Natural killer cell (primary cell): Measurements from ENCODE around the gene IL17C. TPM values are rescaled to one million over a fixed set of nuclear protein-coding genes. Genes with fewer than 3 reads are reported as not detected.
"Not testable (repeated sequence)": the region's sequence is repeated elsewhere in the genome, so short reads cannot be mapped to it uniquely, and the experiment has no call there.

ENCODE experiments used
- ATAC-seq, 3 donors: fragments of 150-1000 bp in 2 of 3; fragments of 200-7000 bp in 1 of 3; cut with Tn5 transposase; 1 replicate in 1 of 3; 2 replicates in 2 of 3; pipeline ENCODE4 v1.10.0; 2021; ENCODE audit warnings: mild to moderate bottlenecking in 2 of 3, moderate library complexity in 2 of 3
- DNase-seq, 2 donors: peaks; one replicate each; pipeline versions ENCODE4 v3.0.0 to v3.0.0-alpha.2; 2013 to 2021; ENCODE audit warnings: mixed read lengths in 1 of 2
- H3K27ac ChIP-seq: one replicate; pipeline ENCODE4 v1.5.1; 2013; ENCODE audit warnings: mild to moderate bottlenecking, low read length
- H3K27me3 ChIP-seq: one replicate; pipeline ENCODE4 v1.6.1; 2013; ENCODE audit warnings: low read length; ENCODE audit not compliant: control insufficient read depth, insufficient read depth
- H3K36me3 ChIP-seq: one replicate; pipeline ENCODE4 v1.6.1; 2013; ENCODE audit warnings: low read length; ENCODE audit not compliant: control insufficient read depth, insufficient read depth
- H3K4me1 ChIP-seq: one replicate; pipeline ENCODE4 v1.6.1; 2013; ENCODE audit warnings: low read length; ENCODE audit not compliant: control insufficient read depth, insufficient read depth
- H3K4me3 ChIP-seq: one replicate; pipeline ENCODE4 v1.5.1; 2013; ENCODE audit warnings: low read length
- H3K9me3 ChIP-seq: one replicate; pipeline ENCODE4 v1.6.1; 2013; ENCODE audit warnings: low read length; ENCODE audit not compliant: control insufficient read depth, insufficient read depth
- H3K27ac Mint-ChIP-seq, 2 donors: one replicate each; pipeline ENCODE4 v1.8.0; 2022; ENCODE audit warnings: mild to moderate bottlenecking in 2 of 2, mixed read lengths in 2 of 2, moderate library complexity in 1 of 2
- H3K27me3 Mint-ChIP-seq, 2 donors: one replicate each; pipeline ENCODE4 v1.8.0; 2022; ENCODE audit warnings: low read depth in 2 of 2, mixed read lengths in 2 of 2
- H3K36me3 Mint-ChIP-seq: one replicate; pipeline ENCODE4 v1.8.0; 2022; ENCODE audit warnings: mixed read lengths
- H3K4me1 Mint-ChIP-seq, 2 donors: one replicate each; pipeline ENCODE4 v1.8.0; 2022; ENCODE audit warnings: mixed read lengths in 2 of 2
- H3K4me3 Mint-ChIP-seq: one replicate; pipeline ENCODE4 v1.8.0; 2022; ENCODE audit warnings: mild to moderate bottlenecking, moderate library complexity, mixed read lengths
- H3K9me3 Mint-ChIP-seq, 2 donors: one replicate each; pipeline ENCODE4 v1.8.0; 2022; ENCODE audit warnings: mixed read lengths in 2 of 2
- WGBS: methylation state at CpG from one replicate; pipeline ENCODE4 v1.1.7; 2013; ENCODE audit warnings: missing lambda C conversion rate; ENCODE audit not compliant: insufficient coverage; 5-methylcytosine and 5-hydroxymethylcytosine counted together
- intact Hi-C: fragments of 100-400 bp; cut with micrococcal nuclease; formaldehyde crosslinking; loops from one replicate; pipeline ENCODE4 v1.14.2; 2022
- total RNA-seq, 4 donors: library from RNA; stranded (reverse); fragments of 120-200 nt in 1 of 4; gene quantifications; one replicate each; pipeline versions ENCODE4 v1.2.3 to v1.2.4, GENCODE V29; 2013 to 2022
- TF ChIP-seq, protein P1 (sequence below): fragments of 200-600 bp; IDR thresholded peaks from one replicate; pipeline ENCODE4 v1.8.0; 2022; ENCODE audit warnings: antibody characterized with exemption

Gene IL17C
- total RNA-seq, 3 donors from 2014 or later (not counting 1 experiment from before 2014, with no cell fraction given): 0.61 to 3.0 (median 1.2) TPM

DNA sequence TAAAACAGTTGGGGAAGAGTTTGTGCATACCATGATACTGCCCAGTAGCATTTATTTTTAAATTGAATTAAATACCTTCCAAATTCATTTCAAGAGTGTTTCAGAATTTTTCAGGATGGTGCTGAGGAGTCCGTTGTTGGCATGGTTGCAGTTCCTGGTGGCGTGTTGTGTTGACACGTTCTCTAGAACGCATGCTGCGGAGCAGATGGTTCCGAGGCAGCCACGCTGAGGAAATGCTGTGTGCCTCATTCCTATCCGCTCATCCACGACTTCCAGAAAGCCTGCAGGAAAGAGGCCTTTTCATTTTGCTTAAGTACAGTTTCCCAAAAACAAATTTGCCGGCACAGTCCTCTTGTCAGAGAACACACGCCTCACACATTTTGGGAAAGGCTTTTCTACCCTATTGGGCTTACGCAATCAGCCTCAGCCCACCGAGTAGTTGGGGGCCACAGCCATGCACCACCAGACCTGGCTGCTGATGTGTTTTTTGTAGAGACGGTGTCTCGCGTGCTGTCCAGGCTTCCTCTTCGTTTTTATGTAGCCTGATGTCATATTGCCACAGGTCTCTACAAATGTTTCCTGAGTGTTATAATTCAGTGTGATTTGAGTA, 32.1 kb upstream of the IL17C start:
- intact Hi-C loops: no loop called here

GRCh38 chr16:88608076-88608475, 30.3 kb upstream of the IL17C start:
- H3K9me3 Mint-ChIP-seq: no peaks in the 10 kb centered on the region
- 83% methylated on average over 5 of the region's 6 CpGs for WGBS
- no peaks in the 10 kb centered on the region for H3K27me3 Mint-ChIP-seq
- TF ChIP-seq, protein P1, sequence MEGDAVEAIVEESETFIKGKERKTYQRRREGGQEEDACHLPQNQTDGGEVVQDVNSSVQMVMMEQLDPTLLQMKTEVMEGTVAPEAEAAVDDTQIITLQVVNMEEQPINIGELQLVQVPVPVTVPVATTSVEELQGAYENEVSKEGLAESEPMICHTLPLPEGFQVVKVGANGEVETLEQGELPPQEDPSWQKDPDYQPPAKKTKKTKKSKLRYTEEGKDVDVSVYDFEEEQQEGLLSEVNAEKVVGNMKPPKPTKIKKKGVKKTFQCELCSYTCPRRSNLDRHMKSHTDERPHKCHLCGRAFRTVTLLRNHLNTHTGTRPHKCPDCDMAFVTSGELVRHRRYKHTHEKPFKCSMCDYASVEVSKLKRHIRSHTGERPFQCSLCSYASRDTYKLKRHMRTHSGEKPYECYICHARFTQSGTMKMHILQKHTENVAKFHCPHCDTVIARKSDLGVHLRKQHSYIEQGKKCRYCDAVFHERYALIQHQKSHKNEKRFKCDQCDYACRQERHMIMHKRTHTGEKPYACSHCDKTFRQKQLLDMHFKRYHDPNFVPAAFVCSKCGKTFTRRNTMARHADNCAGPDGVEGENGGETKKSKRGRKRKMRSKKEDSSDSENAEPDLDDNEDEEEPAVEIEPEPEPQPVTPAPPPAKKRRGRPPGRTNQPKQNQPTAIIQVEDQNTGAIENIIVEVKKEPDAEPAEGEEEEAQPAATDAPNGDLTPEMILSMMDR: no peak
- H3K36me3 Mint-ChIP-seq: peaks cover 12% of the 10 kb centered on the region
- intact Hi-C loops: no loop called here
- Histone ChIP-seq H3K27me3 (no peaks in the 10 kb centered on the region), H3K4me3 (no peak overlapping the region), H3K9me3 (no peaks in the 10 kb centered on the region), H3K4me1 (no peaks in the 10 kb centered on the region), H3K27ac (no peak overlapping the region), H3K36me3 (peaks cover 35% of the 10 kb centered on the region)
- H3K27ac Mint-ChIP-seq: no peak overlapping the region
- DNase-seq: no peak
- H3K4me3 Mint-ChIP-seq: no peak overlapping the region
- ATAC-seq: no peak
- peaks cover 0 to 10% of the 10 kb centered on the region in 2 donors for H3K4me1 Mint-ChIP-seq

More for the DNA sequence above, 32.1 kb upstream of the IL17C start:
- peaks cover 34% of the 10 kb centered on the region for H3K36me3 ChIP-seq
- H3K4me3 Mint-ChIP-seq: no peak overlapping the region
- no peaks in the 10 kb centered on the region for H3K27me3 ChIP-seq
- H3K9me3 ChIP-seq: no peaks in the 10 kb centered on the region
- no peak overlapping the region for H3K27ac ChIP-seq
- no peak overlapping the region for H3K27ac Mint-ChIP-seq
- no peaks in the 10 kb centered on the region for H3K4me1 ChIP-seq
- DNase-seq (no peak), ATAC-seq (no peak)
- no peaks in the 10 kb centered on the region for H3K27me3 Mint-ChIP-seq
- peaks cover 12% of the 10 kb centered on the region for H3K36me3 Mint-ChIP-seq
- H3K9me3 Mint-ChIP-seq: no peaks in the 10 kb centered on the region
- TF ChIP-seq, protein P1: no peak
- no peak overlapping the region for H3K4me3 ChIP-seq
- H3K4me1 Mint-ChIP-seq: peaks cover 0 to 13% of the 10 kb centered on the region in 2 donors
- WGBS: 96% methylated on average over 17 of the region's 17 CpGs

- H3K9me3 ChIP-seq, H3K4me1 ChIP-seq, ATAC-seq, H3K4me3 ChIP-seq, H3K27me3 ChIP-seq, H3K4me3 Mint-ChIP-seq, H3K9me3 Mint-ChIP-seq, H3K27ac ChIP-seq, intact Hi-C loops, DNase-seq, H3K27me3 Mint-ChIP-seq, H3K27ac Mint-ChIP-seq: not testable (repeated sequence)
- peaks cover 12% of the 10 kb centered on the region for H3K36me3 Mint-ChIP-seq
- WGBS: 98% methylated on average over 8 of the region's 8 CpGs
- peaks cover 42% of the 10 kb centered on the region for H3K36me3 ChIP-seq
- peaks cover 0 to 18% of the 10 kb centered on the region in 2 donors for H3K4me1 Mint-ChIP-seq
Measured at GRCh38 chr16:88609426-88609825, 28.9 kb upstream of the IL17C start.

DNA sequence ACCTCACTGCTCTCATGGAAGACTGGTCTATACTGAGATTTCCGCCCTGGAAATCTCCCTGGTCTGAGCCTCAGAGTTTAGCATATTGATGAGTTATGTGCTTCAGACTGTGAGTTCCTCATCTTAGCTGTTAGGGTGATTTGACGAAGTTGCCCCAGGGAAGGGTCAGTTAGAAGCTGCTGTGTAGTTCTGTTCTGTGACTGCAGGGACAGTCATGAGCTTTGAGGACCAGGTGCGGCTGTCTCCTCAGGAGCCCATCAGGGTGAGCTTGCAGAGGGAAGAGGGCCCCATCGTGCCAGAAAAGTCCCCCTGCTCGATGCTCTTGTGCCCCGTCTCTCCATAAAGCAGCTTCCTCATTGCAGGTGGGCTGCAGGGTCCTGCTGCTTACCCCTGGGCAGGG, 28.3 kb upstream of the IL17C start:
- Mint-ChIP-seq H3K4me1 (peaks cover 0 to 19% of the 10 kb centered on the region in 2 donors), H3K27me3 (no peaks in the 10 kb centered on the region), H3K27ac (no peak overlapping the region), H3K9me3 (no peaks in the 10 kb centered on the region), H3K4me3 (no peak overlapping the region), H3K36me3 (peaks cover 12% of the 10 kb centered on the region)
- H3K4me3 ChIP-seq: no peak overlapping the region
- H3K27ac ChIP-seq: no peak overlapping the region
- H3K36me3 ChIP-seq: peaks cover 42% of the 10 kb centered on the region
- H3K4me1 ChIP-seq: no peaks in the 10 kb centered on the region
- no peak for ATAC-seq
- H3K9me3 ChIP-seq: no peaks in the 10 kb centered on the region
- TF ChIP-seq, protein P1: no peak
- 97% methylated on average over 6 of the region's 6 CpGs for WGBS
- intact Hi-C loops: no loop called here
- H3K27me3 ChIP-seq: no peaks in the 10 kb centered on the region
- no peak for DNase-seq
